Activated naive CD8-positive, alpha-beta T cell (primary cell): ENCODE data around the gene SLC25A22.
A peak's percentile ranks its signal among the peaks of the same experiment; 100 is the strongest.

Experiments
- H3K27ac Mint-ChIP-seq: one replicate; pipeline ENCODE4 v1.8.0; 2021; ENCODE audit warnings: mixed read lengths
- H3K27me3 Mint-ChIP-seq: one replicate; pipeline ENCODE4 v1.8.0; 2021; ENCODE audit warnings: mixed read lengths
- H3K36me3 Mint-ChIP-seq: one replicate; pipeline ENCODE4 v1.8.0; 2021; ENCODE audit warnings: mixed read lengths
- H3K4me1 Mint-ChIP-seq: one replicate; pipeline ENCODE4 v1.8.0; 2021; ENCODE audit warnings: low read depth, mixed read lengths
- H3K4me3 Mint-ChIP-seq: one replicate; pipeline ENCODE4 v1.8.0; 2021; ENCODE audit warnings: mild to moderate bottlenecking, mixed read lengths
- H3K9me3 Mint-ChIP-seq: one replicate; pipeline ENCODE4 v1.8.0; 2021; ENCODE audit warnings: low read depth, mixed read lengths

Gene SLC25A22

GRCh38 chr11:794013-794765 lies 3.9 kb downstream of the SLC25A22 start:
- H3K27me3 Mint-ChIP-seq = no peaks in the 10 kb centered on the region
- H3K4me3 Mint-ChIP-seq = peak overlapping the region; percentile 51

GRCh38 chr11:793556-793955 lies 4.5 kb downstream of the SLC25A22 start:
- Mint-ChIP-seq H3K4me1 (peaks cover 7% of the 10 kb centered on the region), H3K27me3 (no peaks in the 10 kb centered on the region), H3K36me3 (no peaks in the 10 kb centered on the region), H3K27ac (no peak overlapping the region), H3K9me3 (no peaks in the 10 kb centered on the region), H3K4me3 (no peak overlapping the region)

More at GRCh38 chr11:794013-794765, 3.9 kb downstream of the SLC25A22 start:
- H3K36me3 Mint-ChIP-seq = no peaks in the 10 kb centered on the region
- no peaks in the 10 kb centered on the region for H3K9me3 Mint-ChIP-seq
- no peak overlapping the region for H3K27ac Mint-ChIP-seq
- H3K4me1 Mint-ChIP-seq = peaks cover 5% of the 10 kb centered on the region

GRCh38 chr11:792873-793272 lies 5.2 kb downstream of the SLC25A22 start:
- no peaks in the 10 kb centered on the region for H3K9me3 Mint-ChIP-seq
- no peaks in the 10 kb centered on the region for H3K36me3 Mint-ChIP-seq
- no peak overlapping the region for H3K27ac Mint-ChIP-seq
- H3K27me3 Mint-ChIP-seq = no peaks in the 10 kb centered on the region
- H3K4me3 Mint-ChIP-seq = no peak overlapping the region
- peaks cover 8% of the 10 kb centered on the region for H3K4me1 Mint-ChIP-seq

GRCh38 chr11:792535-792821 lies 5.6 kb downstream of the SLC25A22 start:
- Mint-ChIP-seq H3K4me1 (peaks cover 10% of the 10 kb centered on the region), H3K4me3 (no peak overlapping the region), H3K27ac (no peak overlapping the region), H3K9me3 (no peaks in the 10 kb centered on the region), H3K27me3 (no peaks in the 10 kb centered on the region), H3K36me3 (no peaks in the 10 kb centered on the region)

GRCh38 chr11:791658-792534 lies 6.2 kb downstream of the SLC25A22 start:
- H3K27ac Mint-ChIP-seq = no peak overlapping the region
- H3K4me1 Mint-ChIP-seq = peaks cover 10% of the 10 kb centered on the region
- no peaks in the 10 kb centered on the region for H3K27me3 Mint-ChIP-seq
- no peak overlapping the region for H3K4me3 Mint-ChIP-seq
- H3K9me3 Mint-ChIP-seq = no peaks in the 10 kb centered on the region
- no peaks in the 10 kb centered on the region for H3K36me3 Mint-ChIP-seq

- H3K27ac Mint-ChIP-seq = no peak overlapping the region
- H3K9me3 Mint-ChIP-seq = no peaks in the 10 kb centered on the region
- no peaks in the 10 kb centered on the region for H3K27me3 Mint-ChIP-seq
- H3K4me3 Mint-ChIP-seq = no peak overlapping the region
- no peaks in the 10 kb centered on the region for H3K36me3 Mint-ChIP-seq
- H3K4me1 Mint-ChIP-seq = peaks cover 7% of the 10 kb centered on the region
These were observed 7.1 kb downstream of the SLC25A22 start for GRCh38 chr11:790721-791564.

- H3K27me3 Mint-ChIP-seq = no peaks in the 10 kb centered on the region
- no peak within 1 kb of the TSS for H3K4me3 Mint-ChIP-seq
- no peaks in the 10 kb centered on the region for H3K36me3 Mint-ChIP-seq
- no peaks in the 10 kb centered on the region for H3K9me3 Mint-ChIP-seq
- H3K4me1 Mint-ChIP-seq = peaks cover 8% of the 10 kb centered on the region
- no peak within 1 kb of the TSS for H3K27ac Mint-ChIP-seq
These were observed 8.1 kb downstream of the SLC25A22 start, which contains the start of gene CEND1 for GRCh38 chr11:789943-790342. TSS of gene CEND1 (minus strand) at chr11:790090. CDS start at chr11:788576, 1,514 bp downstream.

- H3K9me3 Mint-ChIP-seq = no peaks in the 10 kb centered on the region
- H3K27me3 Mint-ChIP-seq = no peaks in the 10 kb centered on the region
- peaks cover 8% of the 10 kb centered on the region for H3K4me1 Mint-ChIP-seq
- no peaks in the 10 kb centered on the region for H3K36me3 Mint-ChIP-seq
- no peak overlapping the region for H3K27ac Mint-ChIP-seq
- H3K4me3 Mint-ChIP-seq = no peak overlapping the region
These were observed 8.8 kb downstream of the SLC25A22 start for GRCh38 chr11:788953-789940.

GRCh38 chr11:788009-788640 lies 10.0 kb downstream of the SLC25A22 start:
- Mint-ChIP-seq H3K4me3 (no peak overlapping the region), H3K9me3 (no peaks in the 10 kb centered on the region), H3K4me1 (peaks cover 10% of the 10 kb centered on the region), H3K36me3 (no peaks in the 10 kb centered on the region), H3K27me3 (no peaks in the 10 kb centered on the region), H3K27ac (no peak overlapping the region)

GRCh38 chr11:787084-787675 lies 10.9 kb downstream of the SLC25A22 start:
- Mint-ChIP-seq H3K4me1 (peaks cover 10% of the 10 kb centered on the region), H3K9me3 (no peaks in the 10 kb centered on the region), H3K27me3 (no peaks in the 10 kb centered on the region), H3K36me3 (no peaks in the 10 kb centered on the region), H3K27ac (no peak overlapping the region), H3K4me3 (no peak overlapping the region)

GRCh38 chr11:786235-787083 lies 11.6 kb downstream of the SLC25A22 start:
- Mint-ChIP-seq H3K4me3 (no peak overlapping the region), H3K27me3 (no peaks in the 10 kb centered on the region)

GRCh38 chr11:783581-784015 lies 14.5 kb downstream of the SLC25A22 start:
- H3K27me3 Mint-ChIP-seq = no peaks in the 10 kb centered on the region
- peaks cover 18% of the 10 kb centered on the region for H3K4me1 Mint-ChIP-seq
- no peaks in the 10 kb centered on the region for H3K36me3 Mint-ChIP-seq
- H3K27ac Mint-ChIP-seq = no peak overlapping the region
- no peaks in the 10 kb centered on the region for H3K9me3 Mint-ChIP-seq
- no peak overlapping the region for H3K4me3 Mint-ChIP-seq

More at GRCh38 chr11:786235-787083, 11.6 kb downstream of the SLC25A22 start:
- H3K36me3 Mint-ChIP-seq = no peaks in the 10 kb centered on the region
- no peaks in the 10 kb centered on the region for H3K9me3 Mint-ChIP-seq
- H3K27ac Mint-ChIP-seq = no peak overlapping the region
- peaks cover 10% of the 10 kb centered on the region for H3K4me1 Mint-ChIP-seq
